ENCODE results near the gene SLC29A2. TPM values are rescaled to one million over a fixed set of nuclear protein-coding genes. Genes with fewer than 3 reads are reported as not detected.

SLC29A2 gene
- total and polyA plus RNA-seq, 2 donors from 2014 or later, result 10.4 to 17.5 TPM

- no peak overlapping the region for H3K4me3 ChIP-seq (ENCODE audit: low read length in 3 of 3)
- H3K9me3 ChIP-seq (ENCODE audit: control insufficient read depth in 2 of 3, insufficient read depth in 1 of 3, low read length in 3 of 3), result no peaks in the 10 kb centered on the region
- peaks cover 0 to 17% (median 11%) of the 10 kb centered on the region in 3 donors for H3K4me1 ChIP-seq (ENCODE audit: control insufficient read depth in 2 of 3, insufficient read depth in 2 of 3, low read depth in 1 of 3, low read length in 3 of 3)
- TF ChIP-seq CTCF (IDR thresholded peaks at IDR 0.05; ENCODE audit: borderline replicate concordance, extremely low read depth, insufficient read depth), result no peak
- H3K36me3 ChIP-seq (ENCODE audit: control insufficient read depth in 2 of 3, insufficient read depth in 3 of 3, low read length in 3 of 3), result no peaks in the 10 kb centered on the region
- FAIRE-seq (no peak), DNase-seq (peak in 3 of 5 donors; percentile 50 to 87 (median 73))
- intact Hi-C loops (cut with DNase I), result no loop called here
- peak overlapping the region in 1 of 2 donors; percentile 26 for H3K27ac ChIP-seq (ENCODE audit: low read depth in 2 of 2, low read length in 2 of 2)
- no peak overlapping the region for H3K9ac ChIP-seq (ENCODE audit: low read length in 3 of 3)
- H3K27me3 ChIP-seq (ENCODE audit: control insufficient read depth, insufficient read depth, low read length), result no peaks in the 10 kb centered on the region
Observed at GRCh38 chr11:66326261-66327111, 45.1 kb downstream of the SLC29A2 start.

- H3K9me3 ChIP-seq (ENCODE audit: control insufficient read depth in 2 of 3, insufficient read depth in 1 of 3, low read length in 3 of 3), result no peaks in the 10 kb centered on the region
- peak in 1 of 5 donors; percentile 68 for DNase-seq
- no peaks in the 10 kb centered on the region for H3K36me3 ChIP-seq (ENCODE audit: control insufficient read depth in 2 of 3, insufficient read depth in 3 of 3, low read length in 3 of 3)
- no peaks in the 10 kb centered on the region for H3K27me3 ChIP-seq (ENCODE audit: control insufficient read depth, insufficient read depth, low read length)
- intact Hi-C loops (cut with DNase I), result no loop called here
- peaks cover 0 to 17% (median 11%) of the 10 kb centered on the region in 3 donors for H3K4me1 ChIP-seq (ENCODE audit: control insufficient read depth in 2 of 3, insufficient read depth in 2 of 3, low read depth in 1 of 3, low read length in 3 of 3)
- no peak overlapping the region for H3K4me3 ChIP-seq (ENCODE audit: low read length in 3 of 3)
- H3K9ac ChIP-seq (ENCODE audit: low read length in 3 of 3), result no peak overlapping the region
- no peak for FAIRE-seq
- H3K27ac ChIP-seq (ENCODE audit: low read depth in 2 of 2, low read length in 2 of 2), result no peak overlapping the region
- no peak for TF ChIP-seq CTCF (IDR thresholded peaks at IDR 0.05; ENCODE audit: borderline replicate concordance, extremely low read depth, insufficient read depth)
Observed at GRCh38 chr11:66325263-66325671, 46.3 kb downstream of the SLC29A2 start.

GRCh38 chr11:66324664-66325063 is 46.9 kb downstream of the SLC29A2 start:
- Histone ChIP-seq H3K9ac (ENCODE audit: low read length in 3 of 3) (no peak overlapping the region), H3K4me3 (ENCODE audit: low read length in 3 of 3) (no peak overlapping the region), H3K36me3 (ENCODE audit: control insufficient read depth in 2 of 3, insufficient read depth in 3 of 3, low read length in 3 of 3) (no peaks in the 10 kb centered on the region), H3K27ac (ENCODE audit: low read depth in 2 of 2, low read length in 2 of 2) (no peak overlapping the region), H3K27me3 (ENCODE audit: control insufficient read depth, insufficient read depth, low read length) (no peaks in the 10 kb centered on the region), H3K4me1 (ENCODE audit: control insufficient read depth in 2 of 3, insufficient read depth in 2 of 3, low read depth in 1 of 3, low read length in 3 of 3) (peaks cover 0 to 17% (median 11%) of the 10 kb centered on the region in 3 donors), H3K9me3 (ENCODE audit: control insufficient read depth in 2 of 3, insufficient read depth in 1 of 3, low read length in 3 of 3) (no peaks in the 10 kb centered on the region)
- intact Hi-C loops (cut with DNase I), result no loop called here
- DNase-seq (no peak), FAIRE-seq (no peak)
- no peak for TF ChIP-seq CTCF (IDR thresholded peaks at IDR 0.05; ENCODE audit: borderline replicate concordance, extremely low read depth, insufficient read depth)

Measured in kidney (tissue), 14 donors.